MCF 10A (cell line): Measurements from ENCODE around the gene KIF24. TPM values are rescaled to one million over a fixed set of nuclear protein-coding genes. Genes with fewer than 3 reads are reported as not detected.

Experiments used
- Bru-seq: library from RNA; stranded (reverse); fragments of 400-500 nt; gene quantifications from one replicate; lab custom pipeline; 2021; lab: Mats Ljungman, UMichigan
- BruChase-seq, 2 experiments: library from RNA; stranded (reverse); fragments of 400-500 nt; gene quantifications; one replicate each; lab custom pipeline; 2021; lab: Mats Ljungman, UMichigan
- BruUV-seq: library from RNA; stranded (reverse); fragments of 400-500 nt; replicated peaks from 2 replicates; lab custom pipeline; 2021; lab: Mats Ljungman, UMichigan
- CTCF ChIA-PET: fragments of 300-600 bp; sonication (Branson Sonifier 250); formaldehyde crosslinking; extraction: SDS; loops from one replicate; lab custom pipeline; 2021; ENCODE audit warnings: antibody characterized with exemption, inconsistent platforms; lab: Yijun Ruan, JAX
- POLR2A ChIA-PET: fragments of 300-600, 350-650 bp; sonication (Branson Sonifier 250); formaldehyde crosslinking; extraction: SDS; loops from one replicate; lab custom pipeline; 2020; ENCODE audit warnings: antibody characterized with exemption, inconsistent platforms; lab: Yijun Ruan, JAX
- DNase-seq: peaks from one replicate; pipeline ENCODE4 v3.0.0-alpha.2; 2018; ENCODE audit not compliant: unreplicated experiment
- H3K27ac Mint-ChIP-seq: one replicate; pipeline ENCODE4 v1.8.0; 2022; ENCODE audit warnings: mild to moderate bottlenecking, low read depth, mixed read lengths; ENCODE audit not compliant: unreplicated experiment
- H3K27me3 Mint-ChIP-seq: one replicate; pipeline ENCODE4 v1.8.0; 2022; ENCODE audit warnings: mixed read lengths; ENCODE audit not compliant: insufficient read depth, unreplicated experiment
- H3K36me3 Mint-ChIP-seq: one replicate; pipeline ENCODE4 v1.8.0; 2022; ENCODE audit warnings: mild to moderate bottlenecking, moderate library complexity, mixed read lengths; ENCODE audit not compliant: insufficient read depth, unreplicated experiment
- H3K4me1 Mint-ChIP-seq: one replicate; pipeline ENCODE4 v1.8.0; 2022; ENCODE audit warnings: mixed read lengths; ENCODE audit not compliant: insufficient read depth, unreplicated experiment
- H3K4me3 Mint-ChIP-seq: one replicate; pipeline ENCODE4 v1.8.0; 2022; ENCODE audit warnings: mild to moderate bottlenecking, moderate library complexity, mixed read lengths; ENCODE audit not compliant: unreplicated experiment
- H3K9me3 Mint-ChIP-seq: one replicate; pipeline ENCODE4 v1.8.0; 2022; ENCODE audit warnings: mixed read lengths; ENCODE audit not compliant: unreplicated experiment
- CTCF ChIP-seq: fragments of 200-600 bp; IDR thresholded peaks from one replicate; pipeline ENCODE4 v1.8.0; 2022; ENCODE audit warnings: antibody characterized with exemption, mild to moderate bottlenecking; ENCODE audit not compliant: unreplicated experiment
- intact Hi-C: fragments of 100-400 bp; cut with micrococcal nuclease; formaldehyde crosslinking; loops from 2 replicates; pipeline ENCODE4 v1.14.1; 2022
- long read RNA-seq: library from polyadenylated mRNA; stranded (forward); transcript quantifications from one replicate; pipeline ENCODE4 v2.0.0, GENCODE V29; 2022
- total RNA-seq: library from RNA; stranded (reverse); gene quantifications from 2 replicates; pipeline ENCODE4 v1.2.3, GENCODE V29; 2022

KIF24 gene, protein sequence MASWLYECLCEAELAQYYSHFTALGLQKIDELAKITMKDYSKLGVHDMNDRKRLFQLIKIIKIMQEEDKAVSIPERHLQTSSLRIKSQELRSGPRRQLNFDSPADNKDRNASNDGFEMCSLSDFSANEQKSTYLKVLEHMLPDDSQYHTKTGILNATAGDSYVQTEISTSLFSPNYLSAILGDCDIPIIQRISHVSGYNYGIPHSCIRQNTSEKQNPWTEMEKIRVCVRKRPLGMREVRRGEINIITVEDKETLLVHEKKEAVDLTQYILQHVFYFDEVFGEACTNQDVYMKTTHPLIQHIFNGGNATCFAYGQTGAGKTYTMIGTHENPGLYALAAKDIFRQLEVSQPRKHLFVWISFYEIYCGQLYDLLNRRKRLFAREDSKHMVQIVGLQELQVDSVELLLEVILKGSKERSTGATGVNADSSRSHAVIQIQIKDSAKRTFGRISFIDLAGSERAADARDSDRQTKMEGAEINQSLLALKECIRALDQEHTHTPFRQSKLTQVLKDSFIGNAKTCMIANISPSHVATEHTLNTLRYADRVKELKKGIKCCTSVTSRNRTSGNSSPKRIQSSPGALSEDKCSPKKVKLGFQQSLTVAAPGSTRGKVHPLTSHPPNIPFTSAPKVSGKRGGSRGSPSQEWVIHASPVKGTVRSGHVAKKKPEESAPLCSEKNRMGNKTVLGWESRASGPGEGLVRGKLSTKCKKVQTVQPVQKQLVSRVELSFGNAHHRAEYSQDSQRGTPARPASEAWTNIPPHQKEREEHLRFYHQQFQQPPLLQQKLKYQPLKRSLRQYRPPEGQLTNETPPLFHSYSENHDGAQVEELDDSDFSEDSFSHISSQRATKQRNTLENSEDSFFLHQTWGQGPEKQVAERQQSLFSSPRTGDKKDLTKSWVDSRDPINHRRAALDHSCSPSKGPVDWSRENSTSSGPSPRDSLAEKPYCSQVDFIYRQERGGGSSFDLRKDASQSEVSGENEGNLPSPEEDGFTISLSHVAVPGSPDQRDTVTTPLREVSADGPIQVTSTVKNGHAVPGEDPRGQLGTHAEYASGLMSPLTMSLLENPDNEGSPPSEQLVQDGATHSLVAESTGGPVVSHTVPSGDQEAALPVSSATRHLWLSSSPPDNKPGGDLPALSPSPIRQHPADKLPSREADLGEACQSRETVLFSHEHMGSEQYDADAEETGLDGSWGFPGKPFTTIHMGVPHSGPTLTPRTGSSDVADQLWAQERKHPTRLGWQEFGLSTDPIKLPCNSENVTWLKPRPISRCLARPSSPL (N-terminal part only)
- total RNA-seq (3.3 and 3.5 TPM in 2 replicates), Bru-seq, nascent RNA (percentile 46 among the genes with signal in this experiment), BruChase-seq, experiment 1, labeled RNA remaining after a 6-hour chase (percentile 45 among the genes with signal in this experiment), BruChase-seq, experiment 2, labeled RNA remaining after a 2-hour chase (percentile 48 among the genes with signal in this experiment)
- long read RNA-seq, partial matches to known transcripts: 3 of 8 reads
- long read RNA-seq, other reads (novel, unspliced or antisense): 5 of 8 reads

GRCh38 chr9:34328987-34329832, at the start of gene KIF24, which contains the start of gene NUDT2:
TSS of gene KIF24 (minus strand) at chr9:34329268. CDS start at chr9:34311346, 17,922 bp downstream.
TSS of gene NUDT2 (plus strand) at chr9:34329569. CDS start at chr9:34339040, 9,471 bp downstream.
- H3K9me3 Mint-ChIP-seq: no peaks in the 10 kb centered on the region
- CTCF ChIA-PET: interaction anchor here (0.6 kb wide), 1 partner anchor 38 kb away, joined by 3 read pairs; no protein-coding TSS in a partner anchor
- no TSS peak for BruUV-seq
- no peaks in the 10 kb centered on the region for H3K27me3 Mint-ChIP-seq
- POLR2A ChIA-PET: interaction anchor here (1.1 to 7.7 kb wide), 3 partner anchors 48 to 75 kb away, joined by 5 to 77 read pairs (median 7); partner anchors contain the start of gene MYORG
- DNase-seq: peak; percentile 100
- peak within 1 kb of the TSS; percentile 99 for H3K27ac Mint-ChIP-seq
- H3K4me3 Mint-ChIP-seq: peak within 1 kb of the TSS; percentile 92
- intact Hi-C loops: loop anchor here (5.0 kb wide), 1 partner anchor 77 kb away; no protein-coding TSS in a partner anchor
- peaks cover 42% of the 10 kb centered on the region for H3K4me1 Mint-ChIP-seq
- no peak for TF ChIP-seq CTCF
- H3K36me3 Mint-ChIP-seq: no peaks in the 10 kb centered on the region

- no TSS peak for BruUV-seq
- H3K4me3 Mint-ChIP-seq: no peak overlapping the region
- POLR2A ChIA-PET: interaction anchor here (0.6 to 5.6 kb wide), 8 partner anchors 15 to 260 kb away, joined by 3 to 77 read pairs (median 4); partner anchors contain the start of genes NUDT2 and SIGMAR1
Observed at GRCh38 chr9:34378376-34379060, 49.5 kb upstream of the KIF24 start.

More at GRCh38 chr9:34378376-34379060, 49.5 kb upstream of the KIF24 start:
- no peaks in the 10 kb centered on the region for H3K36me3 Mint-ChIP-seq
- no peak overlapping the region for H3K27ac Mint-ChIP-seq
- H3K9me3 Mint-ChIP-seq: no peaks in the 10 kb centered on the region
- peaks cover 35% of the 10 kb centered on the region for H3K4me1 Mint-ChIP-seq
- TF ChIP-seq CTCF: no peak
- CTCF ChIA-PET: interaction anchor here (0.6 to 9.3 kb wide), 19 partner anchors 9 to 308 kb away, joined by 3 to 198 read pairs (median 4); partner anchors contain the start of genes DCAF12 and RPP25L
- DNase-seq: no peak
- no peaks in the 10 kb centered on the region for H3K27me3 Mint-ChIP-seq
- intact Hi-C loops: loop anchor here (5.0 kb wide), 2 partner anchors 366 to 566 kb away; no protein-coding TSS in a partner anchor
